Neural crest cell (in vitro differentiated cells): ENCODE results near the gene SRPK1. TPM values are rescaled to one million over a fixed set of nuclear protein-coding genes. Genes with fewer than 3 reads are reported as not detected.

Experiments used
- DNase-seq: peaks from one replicate; pipeline ENCODE4 v3.0.0; 2021; ENCODE audit warnings: low read depth, mixed read lengths, low spot score
- H3K27ac Mint-ChIP-seq: one replicate; pipeline ENCODE4 v1.8.0; 2021; ENCODE audit warnings: mild to moderate bottlenecking, mixed read lengths; ENCODE audit not compliant: unreplicated experiment
- H3K27me3 Mint-ChIP-seq: 2 replicates; pipeline ENCODE4 v1.8.0; 2021; ENCODE audit warnings: low read depth, mild to moderate bottlenecking, mixed read lengths
- H3K36me3 Mint-ChIP-seq: 2 replicates; pipeline ENCODE4 v1.8.0; 2021; ENCODE audit warnings: low read depth, mild to moderate bottlenecking, mixed read lengths
- H3K4me1 Mint-ChIP-seq: 2 replicates; pipeline ENCODE4 v1.8.0; 2021; ENCODE audit warnings: mixed read lengths
- H3K4me3 Mint-ChIP-seq: one replicate; pipeline ENCODE4 v1.8.0; 2021; ENCODE audit warnings: mild to moderate bottlenecking, mixed read lengths
- H3K9me3 Mint-ChIP-seq: 2 replicates; pipeline ENCODE4 v1.8.0; 2021; ENCODE audit warnings: mixed read lengths
- total RNA-seq: library from RNA; stranded (reverse); gene quantifications from 2 replicates; pipeline ENCODE4 v1.2.1, GENCODE V29; 2021
- TF ChIP-seq, protein P1 (sequence below): fragments of 200-600 bp; sonication (generic); conservative IDR thresholded peaks from 2 replicates; pipeline ENCODE4 v1.5.0; 2021; ENCODE audit warnings: antibody characterized with exemption, mild to moderate bottlenecking

SRPK1 gene
- total RNA-seq, 1 donor from 2014 or later: 113 TPM

- peaks cover 55% of the 10 kb centered on the region for H3K36me3 Mint-ChIP-seq
- no peaks in the 10 kb centered on the region for H3K4me1 Mint-ChIP-seq
- TF ChIP-seq, protein P1, sequence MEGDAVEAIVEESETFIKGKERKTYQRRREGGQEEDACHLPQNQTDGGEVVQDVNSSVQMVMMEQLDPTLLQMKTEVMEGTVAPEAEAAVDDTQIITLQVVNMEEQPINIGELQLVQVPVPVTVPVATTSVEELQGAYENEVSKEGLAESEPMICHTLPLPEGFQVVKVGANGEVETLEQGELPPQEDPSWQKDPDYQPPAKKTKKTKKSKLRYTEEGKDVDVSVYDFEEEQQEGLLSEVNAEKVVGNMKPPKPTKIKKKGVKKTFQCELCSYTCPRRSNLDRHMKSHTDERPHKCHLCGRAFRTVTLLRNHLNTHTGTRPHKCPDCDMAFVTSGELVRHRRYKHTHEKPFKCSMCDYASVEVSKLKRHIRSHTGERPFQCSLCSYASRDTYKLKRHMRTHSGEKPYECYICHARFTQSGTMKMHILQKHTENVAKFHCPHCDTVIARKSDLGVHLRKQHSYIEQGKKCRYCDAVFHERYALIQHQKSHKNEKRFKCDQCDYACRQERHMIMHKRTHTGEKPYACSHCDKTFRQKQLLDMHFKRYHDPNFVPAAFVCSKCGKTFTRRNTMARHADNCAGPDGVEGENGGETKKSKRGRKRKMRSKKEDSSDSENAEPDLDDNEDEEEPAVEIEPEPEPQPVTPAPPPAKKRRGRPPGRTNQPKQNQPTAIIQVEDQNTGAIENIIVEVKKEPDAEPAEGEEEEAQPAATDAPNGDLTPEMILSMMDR: no peak
- peaks cover 14% of the 10 kb centered on the region for H3K9me3 Mint-ChIP-seq
- H3K27me3 Mint-ChIP-seq: no peaks in the 10 kb centered on the region
- no peak overlapping the region for H3K4me3 Mint-ChIP-seq
- no peak for DNase-seq
- no peak overlapping the region for H3K27ac Mint-ChIP-seq
These were observed 13.1 kb downstream of the SRPK1 start for GRCh38 chr6:35907750-35908149.

GRCh38 chr6:35906499-35906846, 14.4 kb downstream of the SRPK1 start:
- no peaks in the 10 kb centered on the region for H3K4me1 Mint-ChIP-seq
- peak overlapping the region; percentile 72 for H3K27ac Mint-ChIP-seq
- H3K27me3 Mint-ChIP-seq: no peaks in the 10 kb centered on the region
- DNase-seq: no peak
- TF ChIP-seq, protein P1: no peak
- H3K4me3 Mint-ChIP-seq: no peak overlapping the region
- H3K9me3 Mint-ChIP-seq: peaks cover 11% of the 10 kb centered on the region
- peaks cover 43% of the 10 kb centered on the region for H3K36me3 Mint-ChIP-seq

DNA sequence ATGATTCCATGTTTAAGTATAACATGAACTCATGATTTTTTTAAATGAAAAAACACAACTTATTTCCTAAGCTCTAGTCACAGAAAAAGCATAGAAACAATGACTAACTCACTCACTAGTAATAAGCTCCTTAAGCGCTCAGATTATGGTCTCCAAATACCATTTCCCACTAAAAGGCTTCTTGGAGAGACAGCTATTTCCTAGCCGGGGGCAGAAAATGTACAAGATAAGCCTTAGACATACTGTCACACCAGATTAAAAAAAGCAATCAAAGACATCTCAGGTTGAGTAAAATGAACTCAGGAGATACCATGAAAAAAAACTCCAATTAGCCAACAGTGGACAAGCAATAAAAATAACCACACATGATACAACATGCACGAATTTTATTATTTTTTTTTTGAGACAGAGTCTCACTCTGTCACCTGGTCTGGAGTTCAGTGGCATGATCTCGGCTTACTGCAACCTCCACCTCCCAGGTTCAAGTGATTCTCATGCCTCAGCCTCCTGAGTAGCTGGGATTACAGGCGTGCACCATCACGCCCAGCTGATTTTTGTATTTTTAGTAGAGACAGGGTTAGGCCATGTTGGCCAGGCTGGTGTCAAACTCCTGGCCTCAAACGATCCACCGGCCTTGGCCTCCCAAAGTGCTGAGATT, 14.9 kb downstream of the SRPK1 start:
- peaks cover 43% of the 10 kb centered on the region for H3K36me3 Mint-ChIP-seq
- no peaks in the 10 kb centered on the region for H3K4me1 Mint-ChIP-seq
- no peaks in the 10 kb centered on the region for H3K27me3 Mint-ChIP-seq
- H3K27ac Mint-ChIP-seq: peak overlapping the region; percentile 72
- H3K4me3 Mint-ChIP-seq: no peak overlapping the region
- DNase-seq: no peak
- H3K9me3 Mint-ChIP-seq: peaks cover 9% of the 10 kb centered on the region
- TF ChIP-seq, protein P1: no peak

- no peak for DNase-seq
- Mint-ChIP-seq H3K4me3 (no peak overlapping the region), H3K36me3 (peaks cover 39% of the 10 kb centered on the region), H3K27me3 (no peaks in the 10 kb centered on the region), H3K27ac (no peak overlapping the region), H3K4me1 (no peaks in the 10 kb centered on the region), H3K9me3 (peaks cover 5% of the 10 kb centered on the region)
- TF ChIP-seq, protein P1: no peak
These were observed 15.6 kb downstream of the SRPK1 start for GRCh38 chr6:35905141-35905785.

DNA sequence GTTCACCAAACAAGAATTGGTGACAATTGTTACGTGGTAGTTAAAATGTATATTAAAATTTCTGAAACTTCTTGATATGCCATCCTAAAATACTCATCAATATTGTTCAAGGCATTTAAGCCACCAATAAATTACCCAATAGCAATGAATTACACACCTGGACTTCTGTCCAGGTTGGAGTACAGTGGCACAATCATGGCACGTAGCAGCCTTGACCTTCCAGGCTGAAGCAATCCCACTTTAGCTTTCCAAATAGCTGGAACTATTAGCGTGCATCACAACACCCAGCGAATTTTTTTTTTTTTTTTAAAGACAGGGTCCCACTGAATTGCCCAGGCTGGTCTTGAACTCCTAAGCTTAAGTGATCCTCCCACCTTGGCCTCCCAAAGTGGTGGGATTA, 17.2 kb downstream of the SRPK1 start:
- Mint-ChIP-seq H3K9me3 (peaks cover 5% of the 10 kb centered on the region), H3K4me1 (no peaks in the 10 kb centered on the region), H3K27ac (no peak overlapping the region), H3K4me3 (no peak overlapping the region), H3K27me3 (no peaks in the 10 kb centered on the region), H3K36me3 (peaks cover 31% of the 10 kb centered on the region)
- DNase-seq: no peak
- TF ChIP-seq, protein P1: no peak
